PC-3 (cell line): ENCODE results near the gene KDM7A. TPM values are rescaled to one million over a fixed set of nuclear protein-coding genes. Genes with fewer than 3 reads are reported as not detected.
A peak's percentile ranks its signal among the peaks of the same experiment; 100 is the strongest.

Experiments used
- ATAC-seq: fragments of 200-7000 bp; cut with Tn5 transposase; 2 replicates; pipeline ENCODE4 v1.9.1; 2020; ENCODE audit warnings: mild to moderate bottlenecking, moderate library complexity
- BruUV-seq: library from RNA; stranded (reverse); fragments of 400-500 nt; replicated peaks from 2 replicates; lab custom pipeline; 2021; lab: Mats Ljungman, UMichigan
- CTCF ChIA-PET: fragments of 300-600 bp; sonication (Branson Sonifier 250); formaldehyde crosslinking; loops from one replicate; lab custom pipeline; 2022; ENCODE audit warnings: antibody characterized with exemption; lab: Charles Lee
- POLR2A ChIA-PET: fragments of 300-600 bp; sonication (Branson Sonifier 250); formaldehyde crosslinking; loops from one replicate; lab custom pipeline; 2022; ENCODE audit warnings: antibody characterized with exemption; ENCODE audit not compliant: unreplicated experiment; lab: Charles Lee
- DNase-seq: peaks from one replicate; pipeline ENCODE4 v3.0.0-alpha.2; 2015
- H2AFZ ChIP-seq: fragments of 300-600 bp; sonication (generic); 2 replicates; pipeline ENCODE4 v1.6.0; 2016; ENCODE audit warnings: antibody characterized with exemption, low read length
- H3F3A ChIP-seq: fragments of 300-600 bp; sonication (generic); one replicate; pipeline ENCODE4 v1.6.0; 2017; ENCODE audit warnings: antibody characterized with exemption, low read length, control low read depth, mild to moderate bottlenecking; ENCODE audit not compliant: unreplicated experiment
- H3K27ac ChIP-seq: fragments of 300-600 bp; sonication (generic); 2 replicates; pipeline ENCODE4 v1.5.1; 2016; ENCODE audit warnings: mild to moderate bottlenecking, low read length
- H3K27me3 ChIP-seq: fragments of 300-600 bp; sonication (generic); 2 replicates; pipeline ENCODE4 v1.6.1; 2016; ENCODE audit warnings: low read length, mixed read lengths
- H3K36me3 ChIP-seq: fragments of 300-600 bp; sonication (generic); 2 replicates; pipeline ENCODE4 v1.6.1; 2016; ENCODE audit warnings: low read depth, mixed run types, low read length, mixed read lengths
- H3K4me1 ChIP-seq: fragments of 300-600 bp; sonication (generic); 2 replicates; pipeline ENCODE4 v1.5.1; 2016; ENCODE audit warnings: low read length; ENCODE audit not compliant: insufficient read depth
- H3K4me2 ChIP-seq: fragments of 300-600 bp; sonication (generic); 2 replicates; pipeline ENCODE4 v1.6.0; 2016; ENCODE audit warnings: low read length
- H3K4me3 ChIP-seq: fragments of 300-600 bp; sonication (generic); 2 replicates; pipeline ENCODE4 v1.5.1; 2016; ENCODE audit warnings: mild to moderate bottlenecking, low read length, mixed read lengths
- H3K79me2 ChIP-seq: fragments of 300-600 bp; sonication (generic); 2 replicates; pipeline ENCODE4 v1.6.1; 2017; ENCODE audit warnings: low read length, mixed read lengths
- H3K9ac ChIP-seq: fragments of 300-600 bp; sonication (generic); 2 replicates; pipeline ENCODE4 v1.6.0; 2016; ENCODE audit warnings: mild to moderate bottlenecking, low read length
- H3K9me2 ChIP-seq: fragments of 300-600 bp; sonication (generic); replicated peaks from 2 replicates; pipeline ENCODE4 v1.6.1; 2016; ENCODE audit warnings: mixed run types, low read length, mixed read lengths
- H3K9me3 ChIP-seq: fragments of 300-600 bp; sonication (generic); 2 replicates; pipeline ENCODE4 v1.6.1; 2016; ENCODE audit warnings: low read length, mixed read lengths
- H4K20me1 ChIP-seq: fragments of 300-600 bp; sonication (generic); 2 replicates; pipeline ENCODE4 v1.6.1; 2016; ENCODE audit warnings: low read length, mixed read lengths
- EZH2 ChIP-seq: fragments of 300-600 bp; sonication (generic); IDR thresholded peaks from one replicate; pipeline ENCODE4 v1.6.1; 2017; ENCODE audit warnings: antibody characterized with exemption, mild to moderate bottlenecking, low read length; ENCODE audit not compliant: unreplicated experiment
- EZH2phosphoT487 ChIP-seq: fragments of 300-600 bp; sonication (generic); IDR thresholded peaks from 2 replicates; pipeline ENCODE4 v1.6.1; 2018; ENCODE audit warnings: mild to moderate bottlenecking, antibody characterized with exemption, low read length, borderline replicate concordance
- intact Hi-C: fragments of 100-400 bp; cut with micrococcal nuclease; formaldehyde crosslinking; loops from 2 replicates; pipeline ENCODE4 v1.9.0; 2023
- total RNA-seq: library from RNA; depleted of rRNA; stranded (reverse); fragments of >200 nt; gene quantifications from 2 replicates; pipeline ENCODE4 v1.2.3, GENCODE V29; 2014
- TF ChIP-seq, protein P1 (sequence below): fragments of 300-600 bp; sonication (generic); conservative IDR thresholded peaks from 2 replicates; pipeline ENCODE4 v1.5.1; 2017; ENCODE audit warnings: antibody characterized with exemption, low read depth, mild to moderate bottlenecking, low read length

The KDM7A gene
- total RNA-seq, 1 experiment from 2014 or later = 2.8 TPM

GRCh38 chr7:140201393-140201792, 24.6 kb upstream of the KDM7A start:
- H3K4me1 ChIP-seq = peaks cover 13% of the 10 kb centered on the region
- H3K4me2 ChIP-seq = no peak overlapping the region
- DNase-seq = no peak
- ChIA-PET POLR2A (no interaction called here), CTCF (no interaction called here)
- no peak overlapping the region for H3K4me3 ChIP-seq
- no peaks in the 10 kb centered on the region for H3K9me3 ChIP-seq
- intact Hi-C loops = no loop called here
- no peaks in the 10 kb centered on the region for H4K20me1 ChIP-seq
- no peaks in the 10 kb centered on the region for H3K79me2 ChIP-seq
- ATAC-seq = no peak
- no peak for TF ChIP-seq EZH2phosphoT487
- no peak overlapping the region for H3K9ac ChIP-seq
- no peaks in the 10 kb centered on the region for H3K36me3 ChIP-seq
- no peak overlapping the region for H2AFZ ChIP-seq
- H3F3A ChIP-seq = no peaks in the 10 kb centered on the region
- no peaks in the 10 kb centered on the region for H3K27me3 ChIP-seq
- no peak overlapping the region for H3K27ac ChIP-seq
- no TSS peak for BruUV-seq
- H3K9me2 ChIP-seq = no peaks in the 10 kb centered on the region

GRCh38 chr7:140200061-140200989, 23.5 kb upstream of the KDM7A start:
- H3K4me2 ChIP-seq = peak overlapping the region; percentile 69
- H3K27me3 ChIP-seq = no peaks in the 10 kb centered on the region
- H3K9ac ChIP-seq = no peak overlapping the region
- H3F3A ChIP-seq = no peaks in the 10 kb centered on the region
- no peaks in the 10 kb centered on the region for H3K9me3 ChIP-seq
- DNase-seq (peak; percentile 37), ATAC-seq (peak; percentile 88)
- intact Hi-C loops = no loop called here
- 0 out of 2 replicates have a peak overlapping the region, but pooled peaks have one; percentile 19 for H2AFZ ChIP-seq
- TF ChIP-seq EZH2 = no peak
- no peak for TF ChIP-seq EZH2phosphoT487
- TF ChIP-seq, protein P1, sequence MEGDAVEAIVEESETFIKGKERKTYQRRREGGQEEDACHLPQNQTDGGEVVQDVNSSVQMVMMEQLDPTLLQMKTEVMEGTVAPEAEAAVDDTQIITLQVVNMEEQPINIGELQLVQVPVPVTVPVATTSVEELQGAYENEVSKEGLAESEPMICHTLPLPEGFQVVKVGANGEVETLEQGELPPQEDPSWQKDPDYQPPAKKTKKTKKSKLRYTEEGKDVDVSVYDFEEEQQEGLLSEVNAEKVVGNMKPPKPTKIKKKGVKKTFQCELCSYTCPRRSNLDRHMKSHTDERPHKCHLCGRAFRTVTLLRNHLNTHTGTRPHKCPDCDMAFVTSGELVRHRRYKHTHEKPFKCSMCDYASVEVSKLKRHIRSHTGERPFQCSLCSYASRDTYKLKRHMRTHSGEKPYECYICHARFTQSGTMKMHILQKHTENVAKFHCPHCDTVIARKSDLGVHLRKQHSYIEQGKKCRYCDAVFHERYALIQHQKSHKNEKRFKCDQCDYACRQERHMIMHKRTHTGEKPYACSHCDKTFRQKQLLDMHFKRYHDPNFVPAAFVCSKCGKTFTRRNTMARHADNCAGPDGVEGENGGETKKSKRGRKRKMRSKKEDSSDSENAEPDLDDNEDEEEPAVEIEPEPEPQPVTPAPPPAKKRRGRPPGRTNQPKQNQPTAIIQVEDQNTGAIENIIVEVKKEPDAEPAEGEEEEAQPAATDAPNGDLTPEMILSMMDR = no peak
- no peaks in the 10 kb centered on the region for H3K79me2 ChIP-seq
- ChIA-PET CTCF (no interaction called here), POLR2A (no interaction called here)
- H3K36me3 ChIP-seq = no peaks in the 10 kb centered on the region
- H3K4me3 ChIP-seq = no peak overlapping the region
- no TSS peak for BruUV-seq
- H3K4me1 ChIP-seq = peaks cover 13% of the 10 kb centered on the region
- no peaks in the 10 kb centered on the region for H4K20me1 ChIP-seq
- no peak overlapping the region for H3K27ac ChIP-seq
- no peaks in the 10 kb centered on the region for H3K9me2 ChIP-seq

GRCh38 chr7:140197938-140198337, 21.2 kb upstream of the KDM7A start:
- no peaks in the 10 kb centered on the region for H3K27me3 ChIP-seq
- DNase-seq = no peak
- no peak overlapping the region for H3K4me2 ChIP-seq
- no peak overlapping the region for H3K4me3 ChIP-seq
- no peaks in the 10 kb centered on the region for H3K9me2 ChIP-seq
- H3K27ac ChIP-seq = no peak overlapping the region
- no TSS peak for BruUV-seq
- peaks cover 13% of the 10 kb centered on the region for H3K4me1 ChIP-seq
- intact Hi-C loops = no loop called here
- H3K9me3 ChIP-seq = no peaks in the 10 kb centered on the region
- H4K20me1 ChIP-seq = no peaks in the 10 kb centered on the region
- POLR2A ChIA-PET = no interaction called here
- CTCF ChIA-PET = no interaction called here
- H2AFZ ChIP-seq = no peak overlapping the region
- ATAC-seq = no peak
- TF ChIP-seq EZH2 (no peak), EZH2phosphoT487 (no peak)
- TF ChIP-seq, protein P1 = no peak
- no peaks in the 10 kb centered on the region for H3F3A ChIP-seq
- H3K79me2 ChIP-seq = no peaks in the 10 kb centered on the region
- H3K36me3 ChIP-seq = no peaks in the 10 kb centered on the region
- no peak overlapping the region for H3K9ac ChIP-seq
